HCT116 (cell line): ENCODE data around the gene TADA2B.

Experiments
- ATF3 ChIP-seq: IDR thresholded peaks from 2 replicates; pipeline ENCODE4 v1.6.1; 2012
- CTCF ChIP-seq, 3 experiments: fragments of 200-600 bp in 1 of 3; sonication (generic) in 1 of 3; IDR thresholded peaks in 2 of 3; conservative IDR thresholded peaks in 1 of 3; 2 replicates each; pipeline ENCODE4 v1.5.1; 2012 to 2017; ENCODE audit warnings: low read depth in 2 of 3, low read length in 2 of 3, antibody characterized with exemption in 1 of 3, borderline replicate concordance in 1 of 3, control low read depth in 1 of 3, mild to moderate bottlenecking in 1 of 3, mixed read lengths in 1 of 3, mixed run types in 1 of 3, moderate library complexity in 1 of 3; ENCODE audit not compliant: insufficient read depth in 1 of 3
- EZH2 ChIP-seq: fragments of 200-600 bp; sonication (generic); IDR thresholded peaks from 2 replicates; pipeline ENCODE4 v1.6.1; 2017; ENCODE audit warnings: antibody characterized with exemption, mixed run types
- EZH2phosphoT487 ChIP-seq: fragments of 200-600 bp; IDR thresholded peaks from 2 replicates; pipeline ENCODE4 v1.6.1; 2018; ENCODE audit warnings: antibody characterized with exemption, borderline replicate concordance
- JUND ChIP-seq: IDR thresholded peaks from 2 replicates; pipeline ENCODE4 v1.6.1; 2012
- MAX ChIP-seq: IDR thresholded peaks from 2 replicates; pipeline ENCODE4 v1.6.1; 2012
- POLR2A ChIP-seq: IDR thresholded peaks from 2 replicates; pipeline ENCODE4 v1.7.0; 2011; ENCODE audit warnings: borderline replicate concordance; ENCODE audit not compliant: insufficient read depth, insufficient read length; ENCODE audit errors: extremely low read depth
- POLR2AphosphoS5 ChIP-seq: IDR thresholded peaks from 2 replicates; pipeline ENCODE4 v1.6.1; 2011; ENCODE audit warnings: mild to moderate bottlenecking, low read depth, low read length, moderate library complexity
- RAD21 ChIP-seq: IDR thresholded peaks from 2 replicates; pipeline ENCODE4 v1.6.1; 2012; ENCODE audit warnings: low read depth, mild to moderate bottlenecking
- SIN3A ChIP-seq: IDR thresholded peaks from 2 replicates; pipeline ENCODE4 v1.6.1; 2012; ENCODE audit warnings: low read depth
- SP1 ChIP-seq: IDR thresholded peaks from 2 replicates; pipeline ENCODE4 v1.6.1; 2012; ENCODE audit warnings: low read depth
- SRF ChIP-seq: IDR thresholded peaks from 2 replicates; pipeline ENCODE4 v1.6.1; 2012; ENCODE audit warnings: low read depth
- YY1 ChIP-seq: IDR thresholded peaks from 2 replicates; pipeline ENCODE4 v1.6.1; 2011; ENCODE audit warnings: low read length, low read depth, moderate library complexity, mild to moderate bottlenecking; ENCODE audit not compliant: insufficient replicate concordance; ENCODE audit errors: extremely low read depth
- ZFX ChIP-seq: fragments of 450-650 bp; IDR thresholded peaks from 2 replicates; pipeline ENCODE4 v1.6.1; 2017

GRCh38 chr4:7027913-7028312 lies 15.3 kb upstream of the TADA2B start:
- TF ChIP-seq CTCF (IDR thresholded peaks at IDR 0.05 in 2 of 3, conservative IDR thresholded peaks at IDR 0.05 in 1 of 3; ENCODE audit: borderline replicate concordance in 1 of 3, insufficient read depth in 1 of 3, low read depth in 2 of 3, low read length in 2 of 3) (no peak), SIN3A (no peak), EZH2phosphoT487 (no peak), JUND (no peak), POLR2A (no peak), RAD21 (no peak), POLR2AphosphoS5 (no peak), EZH2 (no peak), SRF (no peak), ATF3 (no peak), ZFX (no peak), SP1 (no peak), MAX (no peak), YY1 (no peak)
